HK-2 (cell line): ENCODE data around the gene WDR90.

Experiments
- DNase-seq: peaks from one replicate; pipeline ENCODE4 v3.0.0-alpha.2; 2018; ENCODE audit not compliant: unreplicated experiment

WDR90 gene

GRCh38 chr16:648781-649589 lies at the start of gene WDR90:
Gene WDR90 (plus strand): TSS chr16:649365. CDS start chr16:649417, 52 bp downstream.
- peak; percentile 87 for DNase-seq

GRCh38 chr16:600781-601180 lies 48.4 kb upstream of the WDR90 start:
- DNase-seq = no peak

DNA sequence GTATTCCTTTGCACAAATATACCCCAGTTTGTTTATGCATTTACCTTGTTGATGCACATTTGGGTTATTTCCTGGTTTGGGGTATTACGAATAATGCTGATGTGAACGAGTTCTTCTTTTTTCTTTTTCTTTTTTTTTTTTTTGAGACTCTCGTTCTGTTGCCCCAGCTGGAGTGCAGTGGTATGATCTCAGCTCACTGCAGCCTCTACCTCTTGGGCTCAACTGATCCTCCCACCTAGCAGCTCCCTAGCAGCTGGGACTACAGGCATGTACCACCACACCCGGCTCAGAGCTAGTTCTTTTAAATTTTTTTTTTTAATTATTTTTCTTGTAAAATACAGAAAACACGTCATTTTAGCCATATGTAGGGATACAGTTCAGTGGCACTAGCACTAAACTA lies 45.2 kb upstream of the WDR90 start:
- no peak for DNase-seq

DNA sequence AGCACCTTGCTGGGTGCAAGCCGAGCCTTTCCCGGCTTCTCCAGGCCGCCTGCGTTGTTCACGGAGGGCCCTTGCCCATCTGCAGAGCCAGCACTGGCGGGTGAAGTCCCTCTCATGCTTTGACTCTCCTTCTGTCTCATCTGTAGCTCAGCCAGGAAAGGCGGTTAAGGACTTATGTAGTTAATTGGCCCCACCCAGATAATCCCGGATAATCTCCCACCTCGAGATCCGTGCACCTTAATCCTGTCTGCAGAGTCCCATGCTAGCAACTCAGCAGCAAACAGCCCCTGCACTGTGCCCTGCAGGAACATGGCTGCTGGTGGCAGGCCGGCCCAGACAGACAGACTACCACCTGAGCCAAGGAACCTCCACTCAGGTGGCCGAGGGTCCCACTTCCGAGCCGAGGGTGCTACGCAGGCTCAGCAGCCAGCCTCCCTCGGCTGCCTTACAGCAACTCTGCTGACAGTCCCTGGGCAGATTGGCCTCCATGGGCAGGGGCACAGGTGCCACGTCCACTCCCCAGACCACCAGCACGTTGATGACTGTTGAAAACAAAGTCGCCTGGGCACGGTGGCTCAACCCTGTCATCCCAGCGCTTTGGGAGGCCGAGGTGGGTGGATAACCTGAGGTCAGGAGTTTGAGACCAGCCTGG lies 42.4 kb upstream of the WDR90 start:
- DNase-seq = no peak

- DNase-seq = no peak
Measured at GRCh38 chr16:608019-608418, 41.1 kb upstream of the WDR90 start.

DNA sequence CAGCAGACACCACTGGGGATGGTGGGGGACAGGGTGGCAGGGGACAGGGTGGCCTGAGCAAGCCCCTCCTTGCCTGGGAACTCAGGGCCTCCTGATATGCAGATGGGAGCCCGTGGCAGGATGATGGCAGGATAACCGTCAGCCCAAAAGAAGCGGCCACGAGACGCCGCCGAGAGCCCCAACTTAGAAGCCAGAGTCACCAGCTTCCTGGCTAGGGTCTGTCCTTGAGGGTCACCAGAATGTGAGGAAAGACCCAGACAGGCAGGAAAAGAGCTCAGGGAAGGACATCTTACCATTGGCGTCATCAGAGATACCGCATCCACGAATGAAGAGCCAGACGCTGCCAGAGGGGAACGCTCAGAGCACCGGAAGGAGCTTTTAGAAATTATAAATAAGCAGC lies 39.8 kb upstream of the WDR90 start:
- no peak for DNase-seq

- no peak for DNase-seq
Measured at GRCh38 chr16:609984-610383, 39.2 kb upstream of the WDR90 start.

DNA sequence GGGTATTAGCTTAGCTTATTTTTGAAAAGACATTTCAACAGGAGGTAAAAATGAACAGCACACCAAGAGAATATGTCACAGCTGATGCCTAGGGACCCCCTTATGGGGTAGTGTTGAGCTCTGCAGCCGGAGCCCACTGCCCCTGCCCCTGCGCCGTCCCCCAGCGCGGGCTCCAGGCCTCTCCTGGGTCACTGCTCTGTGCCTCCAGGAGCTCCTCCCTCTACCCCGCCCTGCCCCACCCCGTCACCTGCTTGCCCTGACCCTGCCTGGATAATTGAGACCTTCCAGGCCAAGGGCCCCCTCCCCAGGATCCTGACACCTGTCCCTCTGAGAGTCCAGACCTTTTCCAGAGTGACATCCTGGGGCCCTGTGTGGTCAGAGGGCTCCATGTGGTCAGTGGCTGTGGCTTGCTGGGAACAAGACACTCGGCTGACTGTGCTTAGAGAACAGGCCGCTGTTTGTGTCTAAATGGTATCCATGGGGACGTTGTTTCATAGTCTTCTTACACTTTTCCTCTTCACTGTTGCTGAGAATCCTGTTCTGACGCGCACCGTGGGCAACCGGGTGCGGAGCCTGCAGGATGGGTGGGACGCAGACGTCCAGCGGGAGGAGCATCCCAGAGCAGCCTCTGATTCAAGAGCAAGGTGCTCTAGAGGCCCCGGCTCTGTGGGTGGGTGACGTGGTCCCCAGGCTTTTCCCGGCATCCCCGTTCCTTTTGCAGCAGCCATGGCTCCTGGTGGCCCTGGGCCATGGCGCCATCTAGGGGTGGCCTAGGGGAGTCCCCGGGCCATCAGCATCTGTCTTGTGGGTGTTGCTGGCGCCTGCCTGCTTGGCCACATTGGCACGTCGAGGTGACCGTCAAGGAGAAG lies 38.4 kb upstream of the WDR90 start:
- DNase-seq = no peak

DNA sequence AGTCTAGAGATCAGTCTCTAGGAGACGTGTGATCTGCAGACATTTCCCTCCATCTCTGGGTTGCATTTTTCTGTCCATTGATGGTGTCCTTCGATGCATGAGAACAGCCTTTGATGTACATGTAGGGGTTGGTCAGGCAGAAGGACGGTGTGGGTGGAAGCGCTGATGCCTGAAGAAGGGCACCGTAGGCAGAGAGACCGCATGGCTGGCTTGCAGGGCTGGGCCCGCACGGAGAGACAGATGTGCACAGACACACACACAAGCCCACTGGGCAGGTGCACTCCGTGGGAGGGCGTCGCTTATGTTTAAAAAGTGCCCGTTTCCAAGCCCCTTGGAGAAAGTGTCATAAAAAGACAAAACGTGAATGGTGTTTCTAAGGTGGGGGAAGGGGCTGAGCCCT lies 34.0 kb upstream of the WDR90 start:
- DNase-seq = no peak

GRCh38 chr16:616733-617586 lies 32.2 kb upstream of the WDR90 start:
- no peak for DNase-seq

- DNase-seq = no peak
Measured at GRCh38 chr16:617855-618254, 31.3 kb upstream of the WDR90 start.

GRCh38 chr16:619476-620100 lies 29.6 kb upstream of the WDR90 start:
- no peak for DNase-seq

- DNase-seq = no peak
Measured at GRCh38 chr16:620700-621525, 28.3 kb upstream of the WDR90 start.

GRCh38 chr16:621526-622105 lies 27.5 kb upstream of the WDR90 start:
- no peak for DNase-seq

GRCh38 chr16:622920-623280 lies 26.3 kb upstream of the WDR90 start:
- DNase-seq = no peak

DNA sequence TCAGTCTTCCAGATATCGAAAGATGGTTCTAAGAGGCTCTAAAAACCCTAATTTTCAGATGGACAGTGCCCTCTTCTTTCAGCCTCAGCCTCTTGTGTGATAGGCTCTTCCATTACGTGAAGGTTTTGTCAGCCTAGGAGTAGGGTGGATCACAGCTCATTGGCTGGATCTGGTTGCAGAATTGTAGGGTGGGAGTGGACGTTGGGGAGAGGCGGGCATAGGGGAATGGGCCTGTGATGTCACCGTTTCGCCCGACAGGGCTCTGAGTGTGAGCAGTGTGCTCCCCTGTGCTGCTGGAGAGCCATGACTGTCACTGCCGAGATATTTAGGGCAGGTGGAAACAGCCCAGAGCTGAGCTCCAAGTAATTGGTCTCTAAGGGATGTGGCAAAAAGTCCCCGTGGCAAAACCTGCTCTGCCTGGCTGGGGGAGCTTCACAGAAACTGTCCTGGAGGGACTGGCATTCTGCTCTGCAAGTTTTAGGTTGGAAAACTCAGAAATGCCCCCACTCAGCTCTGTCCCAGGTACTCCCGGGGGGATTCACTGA lies 24.6 kb upstream of the WDR90 start:
- DNase-seq = no peak

DNA sequence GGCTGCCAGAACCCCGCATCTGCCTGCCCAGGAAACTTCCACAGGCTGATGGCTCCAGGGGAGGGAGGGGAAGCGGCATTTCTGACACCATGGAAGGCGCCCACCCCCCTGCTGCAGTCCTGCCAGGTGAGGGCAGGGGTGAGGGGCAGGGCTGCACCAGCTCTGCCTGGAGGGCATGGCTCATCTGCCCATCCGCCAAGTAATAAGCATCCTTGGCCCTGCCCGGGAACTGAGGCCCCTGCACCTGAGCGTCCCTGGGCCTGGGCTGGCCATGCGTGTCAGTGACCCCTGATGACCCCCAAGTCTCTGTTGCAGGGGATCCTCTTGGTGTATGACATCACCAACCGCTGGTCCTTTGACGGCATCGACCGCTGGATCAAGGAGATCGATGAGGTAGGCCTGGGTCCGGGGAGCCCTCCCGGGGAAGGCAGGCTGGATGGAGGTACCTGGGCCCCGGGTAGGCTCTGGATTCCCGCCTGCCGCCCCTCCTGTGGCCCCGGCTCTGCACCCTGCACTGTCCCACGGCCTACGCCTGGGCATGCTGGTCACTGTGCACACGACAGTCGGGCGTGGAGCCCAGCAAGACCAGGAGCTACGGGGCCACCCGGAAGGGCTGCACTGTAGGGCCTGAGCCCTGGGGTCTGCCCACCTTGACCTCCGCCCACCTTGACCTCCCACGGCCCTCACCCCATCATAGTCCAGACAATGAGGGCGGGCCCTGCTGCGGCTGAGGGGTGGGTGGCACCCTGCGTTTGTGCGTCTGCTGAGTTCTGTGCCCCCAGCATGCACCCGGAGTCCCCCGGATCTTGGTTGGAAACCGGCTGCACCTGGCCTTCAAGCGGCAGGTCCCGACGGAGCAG lies 23.8 kb upstream of the WDR90 start:
- no peak for DNase-seq

DNA sequence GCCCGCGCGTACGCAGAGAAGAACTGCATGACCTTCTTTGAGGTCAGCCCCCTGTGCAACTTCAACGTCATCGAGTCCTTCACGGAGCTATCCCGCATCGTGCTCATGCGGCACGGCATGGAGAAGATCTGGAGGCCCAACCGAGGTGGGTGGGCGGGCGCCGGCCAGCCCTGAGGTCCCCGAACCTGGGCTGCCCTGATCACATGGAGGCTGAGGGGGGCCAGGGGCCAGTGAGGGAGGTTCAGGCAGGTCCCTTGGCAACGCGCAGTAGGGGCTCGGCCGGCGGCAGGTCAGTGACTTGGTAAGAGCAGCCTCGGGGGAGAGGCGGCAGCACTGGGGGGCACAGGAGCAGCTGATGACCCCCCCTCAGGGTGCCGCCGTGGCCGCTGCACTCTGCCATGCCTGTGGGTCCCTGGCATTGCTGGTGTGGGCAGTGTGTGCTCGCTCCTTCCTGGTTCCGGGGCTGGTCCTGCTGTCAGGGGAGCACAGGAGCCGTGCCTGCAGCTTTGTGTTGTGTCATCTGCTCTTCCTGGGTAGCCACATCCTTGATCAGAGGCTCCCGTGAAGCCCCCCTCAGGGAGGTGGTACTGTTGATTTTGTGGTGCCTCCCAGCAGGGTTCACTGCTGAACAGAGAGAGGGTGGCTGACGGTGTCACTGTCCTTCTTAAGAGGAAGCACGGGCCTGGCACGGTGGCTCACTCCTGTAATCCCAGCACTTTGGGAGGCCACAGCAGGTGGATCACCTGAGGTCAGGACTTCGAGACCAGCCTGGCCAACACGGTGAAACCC lies 23.0 kb upstream of the WDR90 start:
- no peak for DNase-seq
